ENCODE results near the gene FGF23.

FGF23 gene

DNA sequence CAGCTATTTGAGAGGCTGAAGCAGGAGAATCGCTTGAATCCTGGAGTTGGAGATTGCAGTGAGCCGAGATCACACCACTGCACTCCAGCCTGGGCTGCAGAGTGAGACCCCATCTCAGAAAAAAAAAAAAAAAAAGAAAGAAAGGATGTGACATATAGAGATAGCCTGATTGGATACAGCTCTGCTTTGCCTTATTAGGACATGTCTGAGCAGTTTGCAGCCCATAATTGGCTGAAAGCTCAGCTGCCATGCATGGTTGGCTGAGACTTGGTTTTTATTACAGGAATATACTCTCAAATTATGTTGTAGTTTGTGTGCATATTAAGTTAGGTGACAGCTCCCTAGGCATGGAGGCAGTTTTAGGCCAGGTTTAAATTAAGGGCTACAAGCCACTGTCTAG lies 52.2 kb downstream of the FGF23 start:
- Histone ChIP-seq H3K79me2 (ENCODE audit: insufficient read depth, low read depth) (peaks cover 8% of the 10 kb centered on the region; the same call in 1 of the 2 replicates), H3K4me2 (no peak overlapping the region)

DNA sequence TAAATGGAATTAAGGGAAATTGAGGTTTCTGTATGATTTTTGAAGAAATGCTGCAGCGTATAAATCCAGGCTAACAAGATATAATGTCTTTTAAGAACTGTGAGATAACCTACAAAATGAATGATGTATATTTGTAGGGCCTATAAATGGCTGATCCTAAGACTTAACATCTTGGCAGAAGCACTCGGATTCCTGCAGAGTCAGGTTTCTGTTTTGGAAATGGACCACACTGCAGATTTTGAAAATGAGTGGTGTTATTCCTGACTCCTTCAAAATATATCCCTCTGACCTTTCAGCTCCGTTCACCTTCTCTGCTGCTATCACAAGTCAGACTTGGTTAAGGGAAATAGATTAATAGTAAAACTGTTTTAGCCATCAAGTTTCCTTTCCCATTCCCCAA lies 53.5 kb downstream of the FGF23 start:
- TF ChIP-seq, protein P1, sequence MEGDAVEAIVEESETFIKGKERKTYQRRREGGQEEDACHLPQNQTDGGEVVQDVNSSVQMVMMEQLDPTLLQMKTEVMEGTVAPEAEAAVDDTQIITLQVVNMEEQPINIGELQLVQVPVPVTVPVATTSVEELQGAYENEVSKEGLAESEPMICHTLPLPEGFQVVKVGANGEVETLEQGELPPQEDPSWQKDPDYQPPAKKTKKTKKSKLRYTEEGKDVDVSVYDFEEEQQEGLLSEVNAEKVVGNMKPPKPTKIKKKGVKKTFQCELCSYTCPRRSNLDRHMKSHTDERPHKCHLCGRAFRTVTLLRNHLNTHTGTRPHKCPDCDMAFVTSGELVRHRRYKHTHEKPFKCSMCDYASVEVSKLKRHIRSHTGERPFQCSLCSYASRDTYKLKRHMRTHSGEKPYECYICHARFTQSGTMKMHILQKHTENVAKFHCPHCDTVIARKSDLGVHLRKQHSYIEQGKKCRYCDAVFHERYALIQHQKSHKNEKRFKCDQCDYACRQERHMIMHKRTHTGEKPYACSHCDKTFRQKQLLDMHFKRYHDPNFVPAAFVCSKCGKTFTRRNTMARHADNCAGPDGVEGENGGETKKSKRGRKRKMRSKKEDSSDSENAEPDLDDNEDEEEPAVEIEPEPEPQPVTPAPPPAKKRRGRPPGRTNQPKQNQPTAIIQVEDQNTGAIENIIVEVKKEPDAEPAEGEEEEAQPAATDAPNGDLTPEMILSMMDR (conservative IDR thresholded peaks at IDR 0.05; ENCODE audit: low read depth, low read length), result no peak
- Histone ChIP-seq H3K4me1 (ENCODE audit: low read depth, poor library complexity, severe bottlenecking) (peaks cover 9% of the 10 kb centered on the region), H3K4me2 (no peak overlapping the region)

More for the DNA sequence above, 52.2 kb downstream of the FGF23 start:
- Histone ChIP-seq H3K4me3 (IDR thresholded peaks at IDR 0.05; ENCODE audit: insufficient read depth, low read depth, low read length) (no peak overlapping the region), H2AFZ (ENCODE audit: low read depth) (no peak overlapping the region), H3K27me3 (ENCODE audit: insufficient read depth, low read depth) (no peaks in the 10 kb centered on the region), H3K27ac (no peak overlapping the region), H4K20me1 (ENCODE audit: insufficient read depth) (no peaks in the 10 kb centered on the region), H3K4me1 (ENCODE audit: low read depth, poor library complexity, severe bottlenecking) (peaks cover 6% of the 10 kb centered on the region), H3K36me3 (ENCODE audit: insufficient read depth) (no peaks in the 10 kb centered on the region), H3K9ac (no peak overlapping the region)
- TF ChIP-seq, protein P1 (conservative IDR thresholded peaks at IDR 0.05; ENCODE audit: low read depth, low read length), result no peak

DNA sequence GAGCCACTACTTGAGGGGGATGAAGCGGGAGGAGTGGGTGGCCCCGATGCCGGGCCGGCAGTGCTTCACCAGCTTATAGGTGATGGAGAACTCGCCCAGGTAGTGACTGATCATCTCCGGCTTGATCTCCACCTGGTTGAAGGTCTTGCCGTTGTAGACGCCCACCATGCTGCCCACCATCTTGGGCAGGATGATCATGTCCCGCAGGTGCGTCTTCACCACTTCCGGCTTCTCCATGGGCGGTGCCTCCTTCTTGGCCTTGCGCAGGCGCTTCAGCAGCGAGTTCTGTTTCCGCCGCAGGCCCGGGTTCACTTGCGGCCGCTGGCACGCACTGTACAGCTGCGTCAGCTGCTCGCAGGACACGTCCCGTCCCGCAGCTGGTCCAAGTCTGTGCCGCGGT lies 55.1 kb downstream of the FGF23 start:
- Histone ChIP-seq H3K9ac (no peak overlapping the region), H3K27me3 (ENCODE audit: insufficient read depth, low read depth) (no peaks in the 10 kb centered on the region), H3K4me3 (IDR thresholded peaks at IDR 0.05; ENCODE audit: insufficient read depth, low read depth, low read length) (no peak overlapping the region), H3K4me1 (ENCODE audit: low read depth, poor library complexity, severe bottlenecking) (peaks cover 11% of the 10 kb centered on the region), H2AFZ (ENCODE audit: low read depth) (no peak overlapping the region), H3K4me2 (no peak overlapping the region), H3K36me3 (ENCODE audit: insufficient read depth) (no peaks in the 10 kb centered on the region), H3K79me2 (ENCODE audit: insufficient read depth, low read depth) (peaks cover 19% of the 10 kb centered on the region; the same call in 1 of the 2 replicates), H4K20me1 (ENCODE audit: insufficient read depth) (no peaks in the 10 kb centered on the region), H3K27ac (no peak overlapping the region)
- TF ChIP-seq, protein P1 (conservative IDR thresholded peaks at IDR 0.05; ENCODE audit: low read depth, low read length), result no peak

More for the DNA sequence above, 53.5 kb downstream of the FGF23 start:
- Histone ChIP-seq H2AFZ (ENCODE audit: low read depth) (no peak overlapping the region), H3K27me3 (ENCODE audit: insufficient read depth, low read depth) (no peaks in the 10 kb centered on the region), H3K4me3 (IDR thresholded peaks at IDR 0.05; ENCODE audit: insufficient read depth, low read depth, low read length) (no peak overlapping the region), H3K27ac (no peak overlapping the region), H3K79me2 (ENCODE audit: insufficient read depth, low read depth) (peaks cover 19% of the 10 kb centered on the region; the same call in 1 of the 2 replicates), H4K20me1 (ENCODE audit: insufficient read depth) (no peaks in the 10 kb centered on the region), H3K36me3 (ENCODE audit: insufficient read depth) (no peaks in the 10 kb centered on the region), H3K9ac (no peak overlapping the region)

DNA sequence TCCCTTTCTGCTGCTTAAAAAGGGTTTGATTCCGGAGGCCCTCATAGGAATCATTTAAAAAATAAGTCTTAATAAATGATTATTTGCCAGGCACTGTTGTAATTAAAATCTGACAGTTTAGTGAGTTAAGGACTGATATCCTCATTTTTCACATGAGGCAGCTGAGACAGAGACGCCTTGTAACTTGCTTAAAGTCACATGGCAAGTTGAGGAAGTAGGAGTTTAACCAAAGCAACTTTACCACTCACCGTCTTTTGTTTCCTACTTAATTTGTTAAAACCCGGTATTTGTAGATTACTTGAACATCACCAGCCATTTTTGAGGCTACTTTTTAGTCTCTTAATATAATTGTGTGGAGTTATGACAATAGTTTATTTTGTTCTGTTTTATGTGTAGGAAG lies 56.1 kb downstream of the FGF23 start:
- Histone ChIP-seq H3K4me2 (no peak overlapping the region), H3K79me2 (ENCODE audit: insufficient read depth, low read depth) (peaks cover 19% of the 10 kb centered on the region; the same call in 1 of the 2 replicates), H3K36me3 (ENCODE audit: insufficient read depth) (no peaks in the 10 kb centered on the region), H2AFZ (ENCODE audit: low read depth) (no peak overlapping the region), H3K27ac (no peak overlapping the region), H3K9ac (no peak overlapping the region), H3K27me3 (ENCODE audit: insufficient read depth, low read depth) (no peaks in the 10 kb centered on the region), H3K4me3 (IDR thresholded peaks at IDR 0.05; ENCODE audit: insufficient read depth, low read depth, low read length) (no peak overlapping the region), H4K20me1 (ENCODE audit: insufficient read depth) (no peaks in the 10 kb centered on the region), H3K4me1 (ENCODE audit: low read depth, poor library complexity, severe bottlenecking) (peaks cover 11% of the 10 kb centered on the region)
- TF ChIP-seq, protein P1 (conservative IDR thresholded peaks at IDR 0.05; ENCODE audit: low read depth, low read length), result no peak

Measured in KMS-11 (cell line).